Body of pancreas (tissue), 4 donors: Measurements from ENCODE around the gene ZNF613.
A peak's percentile ranks its signal among the peaks of the same experiment; 100 is the strongest.

Experiments used
- POLR2A ChIP-seq, 3 donors: fragments of 450-650 bp; IDR thresholded peaks; one replicate each; pipeline ENCODE4 v1.6.1; 2016; ENCODE audit warnings: antibody characterized with exemption in 3 of 3, mild to moderate bottlenecking in 2 of 3
- TF ChIP-seq, protein P1 (sequence below), 7 experiments: fragments of 450-650 bp in 4 of 7; fragments of 200-600 bp in 3 of 7; sonication (generic) in 3 of 7; IDR thresholded peaks; one replicate each; pipeline ENCODE4 v1.5.1; 2016 to 2019; ENCODE audit warnings: antibody characterized with exemption in 7 of 7

DNA sequence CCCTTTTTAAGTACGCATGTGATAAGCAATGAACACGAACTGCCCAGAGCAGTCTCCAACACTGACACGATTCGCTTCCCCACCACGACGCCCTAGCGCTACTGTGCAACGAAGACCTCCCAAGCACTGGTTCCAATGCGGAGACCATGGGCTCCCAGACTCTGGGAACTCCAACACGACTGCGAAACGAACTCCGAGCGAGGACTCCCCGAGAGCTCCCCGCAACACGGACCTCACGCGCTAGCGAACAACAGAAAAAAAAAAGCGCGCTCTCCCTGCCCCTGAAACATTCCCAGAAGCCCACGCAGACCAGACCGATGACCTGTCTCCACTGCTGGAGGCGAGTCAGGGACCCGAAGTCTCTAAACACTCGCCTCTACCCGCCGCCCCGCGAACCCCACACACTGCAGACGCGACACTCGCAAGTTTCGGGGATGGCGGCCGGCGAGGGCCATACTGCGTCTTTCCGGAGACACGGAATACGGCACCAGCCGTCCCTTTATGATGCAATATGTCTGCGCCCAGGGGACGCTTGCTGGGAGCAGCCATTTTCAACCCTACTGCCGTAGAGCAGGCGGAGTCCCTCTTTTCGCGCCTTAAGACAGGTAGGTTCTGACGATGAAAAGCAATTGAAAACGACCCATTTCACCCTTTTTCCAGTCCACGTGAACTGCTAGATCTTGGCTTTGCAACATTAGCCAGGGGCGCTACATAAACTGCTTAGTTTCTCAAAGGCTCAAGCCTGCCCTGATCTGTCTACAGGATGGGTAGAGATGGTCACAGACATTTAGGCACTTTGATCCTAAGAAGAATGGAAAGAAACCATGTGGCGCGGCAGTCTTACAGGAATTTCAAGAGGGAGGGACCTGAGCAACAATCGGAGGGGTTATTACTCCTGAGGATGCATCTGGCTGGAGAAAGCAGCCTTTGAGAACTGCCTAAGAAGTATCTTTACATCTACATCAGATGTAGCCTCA, 39.5 kb upstream of the ZNF613 start, which contains the start of gene ZNF577:
- TF ChIP-seq, protein P1, sequence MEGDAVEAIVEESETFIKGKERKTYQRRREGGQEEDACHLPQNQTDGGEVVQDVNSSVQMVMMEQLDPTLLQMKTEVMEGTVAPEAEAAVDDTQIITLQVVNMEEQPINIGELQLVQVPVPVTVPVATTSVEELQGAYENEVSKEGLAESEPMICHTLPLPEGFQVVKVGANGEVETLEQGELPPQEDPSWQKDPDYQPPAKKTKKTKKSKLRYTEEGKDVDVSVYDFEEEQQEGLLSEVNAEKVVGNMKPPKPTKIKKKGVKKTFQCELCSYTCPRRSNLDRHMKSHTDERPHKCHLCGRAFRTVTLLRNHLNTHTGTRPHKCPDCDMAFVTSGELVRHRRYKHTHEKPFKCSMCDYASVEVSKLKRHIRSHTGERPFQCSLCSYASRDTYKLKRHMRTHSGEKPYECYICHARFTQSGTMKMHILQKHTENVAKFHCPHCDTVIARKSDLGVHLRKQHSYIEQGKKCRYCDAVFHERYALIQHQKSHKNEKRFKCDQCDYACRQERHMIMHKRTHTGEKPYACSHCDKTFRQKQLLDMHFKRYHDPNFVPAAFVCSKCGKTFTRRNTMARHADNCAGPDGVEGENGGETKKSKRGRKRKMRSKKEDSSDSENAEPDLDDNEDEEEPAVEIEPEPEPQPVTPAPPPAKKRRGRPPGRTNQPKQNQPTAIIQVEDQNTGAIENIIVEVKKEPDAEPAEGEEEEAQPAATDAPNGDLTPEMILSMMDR (IDR thresholded peaks at IDR 0.05): peak in 1 of 7 experiments; percentile 4
- TF ChIP-seq POLR2A (IDR thresholded peaks at IDR 0.05): peak in 2 of 3 donors; percentile 63 to 70
